Right cardiac atrium (tissue), 5 donors: Measurements from ENCODE around the gene NTNG2. TPM values are rescaled to one million over a fixed set of nuclear protein-coding genes. Genes with fewer than 3 reads are reported as not detected.

Experiments used
- ATAC-seq, 2 donors: fragments of 200-7000 bp; cut with Tn5 transposase; one replicate each; pipeline versions ENCODE4 v1.8.0 to v1.9.1; 2020; ENCODE audit warnings: moderate library complexity in 2 of 2, mild to moderate bottlenecking in 1 of 2
- DNase-seq, 3 donors: peaks; one replicate each; pipeline ENCODE4 v3.0.0-alpha.2; 2020
- H3K27ac ChIP-seq: one replicate; pipeline ENCODE4 v1.5.1; 2013; ENCODE audit warnings: mild to moderate bottlenecking, low read length, control low read depth, moderate library complexity
- H3K27me3 ChIP-seq: one replicate; pipeline ENCODE4 v1.6.1; 2013; ENCODE audit not compliant: control insufficient read depth, insufficient read depth
- H3K4me1 ChIP-seq: one replicate; pipeline ENCODE4 v1.6.1; 2013; ENCODE audit warnings: low read length; ENCODE audit not compliant: control insufficient read depth, insufficient read depth
- H3K4me3 ChIP-seq: one replicate; pipeline ENCODE4 v1.5.1; 2013; ENCODE audit warnings: low read length, control low read depth
- H3K9me3 ChIP-seq: one replicate; pipeline ENCODE4 v1.6.1; 2013; ENCODE audit warnings: low read length; ENCODE audit not compliant: control insufficient read depth
- WGBS: extraction: QIAGEN DNeasy Blood & Tissue Kit; methylation state at CpG from one replicate; pipeline ENCODE4 v1.1.7; 2013; 5-methylcytosine and 5-hydroxymethylcytosine counted together
- intact Hi-C, 4 donors: fragments of 100-400 bp; cut with DNase I; formaldehyde crosslinking; loops; one replicate each; pipeline versions ENCODE4 v1.11.0 to v1.14.0; 2022 to 2023
- polyA plus RNA-seq: library from polyadenylated mRNA; stranded (reverse); fragments of 200-250 nt; gene quantifications from one replicate; pipeline ENCODE4 v1.2.3, GENCODE V29; 2013
- total RNA-seq, 4 donors: library from RNA; stranded (reverse); fragmentation: NEBNext Ultra II Directional; extraction: Animal tissue kit (Norgen Biotek cat#: 25700); gene quantifications; one replicate each; pipeline ENCODE4 v1.2.1, GENCODE V29; 2021
- donor health status: healthy with polysubstance abuse.
- donor health status: DM: no; HTN: yes; CAD: no.
- donor health status: DM: no; HTN: no; CAD: no.
- donor health status: DM: no; HTN: yes; CAD: no; lungs with severe emphysema.
- donor health status: DM: yes; HTN: yes; CAD: no.

NTNG2 gene
- total and polyA plus RNA-seq, 5 donors, result 8.6 to 27.4 (median 14.6) TPM

- H3K27me3 ChIP-seq, result no peaks in the 10 kb centered on the region
- H3K9me3 ChIP-seq, result no peaks in the 10 kb centered on the region
- 63% methylated on average over 9 of the region's 9 CpGs for WGBS
- no peaks in the 10 kb centered on the region for H3K4me1 ChIP-seq
- H3K27ac ChIP-seq, result no peak overlapping the region
- H3K4me3 ChIP-seq, result no peak overlapping the region
- DNase-seq (no peak), ATAC-seq (no peak)
- intact Hi-C loops, result loop anchor here in 2 of 4 donors (5.0 kb wide), 3 partner anchors 65 to 475 kb away; no protein-coding TSS in a partner anchor
These were observed 75.6 kb downstream of the NTNG2 start for GRCh38 chr9:132237481-132237880.

DNA sequence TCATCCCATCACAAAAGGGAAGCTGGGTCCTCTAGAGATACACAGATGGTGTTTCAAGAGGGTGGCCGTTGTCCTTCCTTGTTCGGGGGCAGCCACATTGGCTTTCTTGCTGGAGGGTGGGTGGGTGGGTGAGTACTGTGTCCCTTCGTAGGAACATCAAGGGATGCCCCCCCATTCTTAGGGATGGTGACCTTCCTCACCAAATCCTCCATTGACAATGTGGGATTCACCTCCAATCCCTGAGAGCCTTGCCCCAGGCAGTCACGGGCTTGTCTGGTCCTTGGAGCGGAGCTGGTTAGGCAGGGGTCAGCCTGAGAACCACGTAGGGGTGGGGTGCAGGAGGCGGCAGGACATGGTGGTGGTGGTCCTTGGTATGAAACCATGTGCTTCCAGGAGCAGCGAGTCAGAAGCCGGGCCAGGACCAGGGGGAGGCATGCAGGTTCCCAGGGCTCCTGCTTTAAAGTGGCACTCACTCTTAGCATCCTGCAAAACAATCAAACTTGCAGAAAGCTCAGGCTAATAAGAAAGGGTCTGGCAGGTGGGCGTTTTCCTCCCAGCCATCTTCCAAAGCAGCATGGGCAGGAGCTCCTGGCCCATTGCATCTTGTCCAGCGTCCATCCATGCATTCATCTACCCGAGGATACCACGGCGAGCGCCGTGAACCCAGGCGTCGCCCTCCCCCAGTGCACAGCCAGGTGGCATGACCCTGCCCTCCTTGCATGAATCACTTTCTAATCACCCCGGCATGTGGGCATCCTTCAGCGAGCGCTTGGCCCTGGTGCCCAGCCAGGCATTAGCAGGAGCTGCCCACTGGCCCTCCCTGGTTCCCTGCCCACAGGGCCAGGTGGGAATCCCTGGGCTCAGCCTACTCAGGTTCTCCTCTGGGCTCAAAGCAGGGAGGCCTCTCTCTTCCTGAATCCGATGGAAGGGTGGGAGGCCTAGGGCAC, 76.4 kb downstream of the NTNG2 start:
- 82% methylated on average over 22 of the region's 22 CpGs for WGBS
- intact Hi-C loops, result loop anchor here in 2 of 4 donors (5.0 kb wide), 3 partner anchors 66 to 476 kb away; no protein-coding TSS in a partner anchor
- ATAC-seq (no peak), DNase-seq (no peak)
- H3K9me3 ChIP-seq, result no peaks in the 10 kb centered on the region
- H3K27ac ChIP-seq, result no peak overlapping the region
- H3K4me1 ChIP-seq, result no peaks in the 10 kb centered on the region
- H3K27me3 ChIP-seq, result no peaks in the 10 kb centered on the region
- H3K4me3 ChIP-seq, result no peak overlapping the region

GRCh38 chr9:132238992-132239391, 77.1 kb downstream of the NTNG2 start:
- Histone ChIP-seq H3K27ac (no peak overlapping the region), H3K9me3 (no peaks in the 10 kb centered on the region), H3K27me3 (no peaks in the 10 kb centered on the region), H3K4me3 (no peak overlapping the region), H3K4me1 (no peaks in the 10 kb centered on the region)
- no peak for ATAC-seq
- no peak for DNase-seq
- 58% methylated on average over 19 of the region's 19 CpGs for WGBS
- intact Hi-C loops, result loop anchor here in 2 of 4 donors (5.0 kb wide), 3 partner anchors 67 to 477 kb away; no protein-coding TSS in a partner anchor

DNA sequence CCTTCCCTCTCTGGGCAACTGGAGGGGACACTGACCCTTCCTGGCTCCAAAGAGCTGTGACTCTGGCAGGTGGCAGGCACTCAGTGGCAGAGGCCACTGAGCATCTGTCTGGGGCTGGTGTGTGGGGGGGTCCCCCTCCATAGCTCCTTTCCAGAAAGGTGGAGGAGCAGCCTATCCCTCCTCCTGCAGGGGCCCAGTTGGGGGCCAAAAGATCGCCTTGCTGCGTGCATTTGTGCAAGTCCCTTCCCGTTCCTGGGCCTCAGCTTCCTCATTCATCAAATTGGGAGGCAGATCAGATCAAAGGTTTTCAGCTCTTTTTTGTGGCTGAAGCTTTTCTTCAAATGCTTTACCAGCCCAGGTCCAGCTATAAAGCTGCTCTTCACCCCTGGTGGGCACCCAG, 77.7 kb downstream of the NTNG2 start:
- Histone ChIP-seq H3K9me3 (no peaks in the 10 kb centered on the region), H3K4me3 (no peak overlapping the region), H3K27ac (no peak overlapping the region), H3K27me3 (no peaks in the 10 kb centered on the region), H3K4me1 (no peaks in the 10 kb centered on the region)
- intact Hi-C loops, result loop anchor here in 2 of 4 donors (5.0 kb wide), 3 partner anchors 67 to 477 kb away; no protein-coding TSS in a partner anchor
- no peak for ATAC-seq
- no peak for DNase-seq
- 45% methylated on average over 3 of the region's 3 CpGs for WGBS

GRCh38 chr9:132239999-132240840, 78.4 kb downstream of the NTNG2 start:
- no peak overlapping the region for H3K4me3 ChIP-seq
- no peak overlapping the region for H3K27ac ChIP-seq
- intact Hi-C loops, result loop anchor here in 3 of 4 donors (2.0 to 5.0 kb wide), 4 partner anchors 68 to 478 kb away; no protein-coding TSS in a partner anchor
- H3K27me3 ChIP-seq, result no peaks in the 10 kb centered on the region
- no peaks in the 10 kb centered on the region for H3K4me1 ChIP-seq
- ATAC-seq, result no peak
- no peaks in the 10 kb centered on the region for H3K9me3 ChIP-seq
- peak in 1 of 3 donors; percentile 66 for DNase-seq
- 41% methylated on average over 21 of the region's 21 CpGs for WGBS

DNA sequence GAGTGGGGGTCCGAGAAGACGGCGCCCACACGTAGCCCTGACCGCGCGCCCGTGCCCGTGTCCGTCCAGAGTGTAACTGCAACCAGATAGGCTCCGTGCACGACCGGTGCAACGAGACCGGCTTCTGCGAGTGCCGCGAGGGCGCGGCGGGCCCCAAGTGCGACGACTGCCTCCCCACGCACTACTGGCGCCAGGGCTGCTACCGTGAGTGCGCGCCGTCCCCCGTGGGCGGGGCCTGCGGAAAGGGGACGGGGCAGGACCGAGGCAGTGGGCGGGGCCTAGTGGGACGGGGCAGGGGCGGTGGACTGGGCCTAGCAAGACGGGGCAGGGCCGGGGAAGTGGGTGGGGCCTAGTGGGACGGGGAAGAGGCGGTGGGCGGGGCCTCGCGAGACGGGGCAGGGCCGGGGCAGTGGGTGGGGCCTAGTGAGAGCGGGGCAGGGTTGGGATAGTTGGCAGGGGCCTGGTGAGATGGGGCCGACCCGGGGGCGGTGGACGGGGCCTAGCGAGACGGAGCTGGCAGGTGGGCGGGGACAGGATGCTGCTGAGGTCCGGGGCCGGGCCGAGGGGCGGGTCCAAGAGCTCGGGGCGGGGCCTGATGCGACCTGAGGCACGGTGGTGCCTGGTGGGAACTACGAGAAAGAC, 79.1 kb downstream of the NTNG2 start:
- DNase-seq (peak; percentile 98 to 100 (median 99)), ATAC-seq (peak; percentile 95)
- intact Hi-C loops, result loop anchor here in 1 of 4 donors (2.0 kb wide), 1 partner anchor 76 kb away; no protein-coding TSS in a partner anchor
- Histone ChIP-seq H3K27me3 (no peaks in the 10 kb centered on the region), H3K4me1 (no peaks in the 10 kb centered on the region), H3K4me3 (peak overlapping the region; percentile 91), H3K9me3 (no peaks in the 10 kb centered on the region), H3K27ac (no peak overlapping the region)
- WGBS, result 4% methylated on average over 63 of the region's 63 CpGs

- Histone ChIP-seq H3K4me3 (peak overlapping the region; percentile 91), H3K27me3 (no peaks in the 10 kb centered on the region), H3K27ac (no peak overlapping the region), H3K4me1 (no peaks in the 10 kb centered on the region), H3K9me3 (no peaks in the 10 kb centered on the region)
- WGBS, result under 1% methylated on average over 33 of the region's 33 CpGs
- DNase-seq (no peak), ATAC-seq (no peak)
- intact Hi-C loops, result loop anchor here in 1 of 4 donors (2.0 kb wide), 1 partner anchor 77 kb away; no protein-coding TSS in a partner anchor
These were observed 79.6 kb downstream of the NTNG2 start for GRCh38 chr9:132241483-132241839.

- ATAC-seq (no peak), DNase-seq (peak in 2 of 3 donors; percentile 79 to 81)
- no peaks in the 10 kb centered on the region for H3K9me3 ChIP-seq
- intact Hi-C loops, result loop anchor here in 1 of 4 donors (2.0 kb wide), 1 partner anchor 77 kb away; no protein-coding TSS in a partner anchor
- H3K27ac ChIP-seq, result no peak overlapping the region
- WGBS, result under 1% methylated on average over 81 of the region's 81 CpGs
- peak overlapping the region; percentile 91 for H3K4me3 ChIP-seq
- H3K27me3 ChIP-seq, result no peaks in the 10 kb centered on the region
- no peaks in the 10 kb centered on the region for H3K4me1 ChIP-seq
These were observed 80.2 kb downstream of the NTNG2 start for GRCh38 chr9:132241840-132242620.

DNA sequence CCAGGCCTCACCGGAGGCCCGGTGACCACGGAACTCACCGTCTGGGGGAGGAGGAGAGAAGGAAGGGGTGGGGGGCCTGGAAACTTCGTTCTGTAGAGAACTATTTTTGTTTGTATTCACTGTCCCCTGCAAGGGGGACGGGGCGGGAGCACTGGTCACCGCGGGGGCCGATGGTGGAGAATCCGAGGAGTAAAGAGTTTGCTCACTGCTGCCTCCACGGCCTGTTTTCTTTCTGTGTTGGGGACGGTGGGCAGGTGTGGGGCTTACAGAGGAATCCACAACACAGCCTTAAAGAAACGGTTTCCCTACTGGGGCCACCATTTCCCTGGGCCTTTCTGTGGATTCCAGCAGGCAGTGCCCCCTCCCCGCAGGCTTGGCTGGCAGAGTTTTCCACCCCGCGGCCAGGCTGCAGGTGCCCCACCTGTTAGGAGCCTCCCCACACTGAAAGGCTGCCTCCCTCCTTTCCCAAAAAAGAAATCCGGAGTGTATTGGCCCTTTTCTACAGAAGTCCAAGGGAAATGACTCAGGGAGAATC, 80.8 kb downstream of the NTNG2 start:
- Histone ChIP-seq H3K9me3 (no peaks in the 10 kb centered on the region), H3K27ac (no peak overlapping the region), H3K4me3 (peak overlapping the region; percentile 91), H3K4me1 (no peaks in the 10 kb centered on the region), H3K27me3 (no peaks in the 10 kb centered on the region)
- ATAC-seq (no peak), DNase-seq (peak in 1 of 3 donors; percentile 64)
- intact Hi-C loops, result no loop called here
- 16% methylated on average over 18 of the region's 18 CpGs for whole genome bisulfite sequencing
